ENCODE results near the gene MRGPRE. TPM values are rescaled to one million over a fixed set of nuclear protein-coding genes. Genes with fewer than 3 reads are reported as not detected.

MRGPRE gene
- total RNA-seq, 1 donor from 2014 or later: not detected

GRCh38 chr11:3199537-3200295 lies 32.5 kb downstream of the MRGPRE start:
- Histone ChIP-seq H3K27ac (no peak overlapping the region), H3K36me3 (no peaks in the 10 kb centered on the region), H3K4me3 (no peak overlapping the region), H3K9me3 (no peaks in the 10 kb centered on the region), H3K4me1 (peaks cover 0 to 11% of the 10 kb centered on the region in 2 donors), H3K27me3 (peaks cover 5% of the 10 kb centered on the region)
- peak in 1 of 2 donors; percentile 43 for DNase-seq (ENCODE audit: low spot score in 2 of 2)
- TF ChIP-seq, protein P1, sequence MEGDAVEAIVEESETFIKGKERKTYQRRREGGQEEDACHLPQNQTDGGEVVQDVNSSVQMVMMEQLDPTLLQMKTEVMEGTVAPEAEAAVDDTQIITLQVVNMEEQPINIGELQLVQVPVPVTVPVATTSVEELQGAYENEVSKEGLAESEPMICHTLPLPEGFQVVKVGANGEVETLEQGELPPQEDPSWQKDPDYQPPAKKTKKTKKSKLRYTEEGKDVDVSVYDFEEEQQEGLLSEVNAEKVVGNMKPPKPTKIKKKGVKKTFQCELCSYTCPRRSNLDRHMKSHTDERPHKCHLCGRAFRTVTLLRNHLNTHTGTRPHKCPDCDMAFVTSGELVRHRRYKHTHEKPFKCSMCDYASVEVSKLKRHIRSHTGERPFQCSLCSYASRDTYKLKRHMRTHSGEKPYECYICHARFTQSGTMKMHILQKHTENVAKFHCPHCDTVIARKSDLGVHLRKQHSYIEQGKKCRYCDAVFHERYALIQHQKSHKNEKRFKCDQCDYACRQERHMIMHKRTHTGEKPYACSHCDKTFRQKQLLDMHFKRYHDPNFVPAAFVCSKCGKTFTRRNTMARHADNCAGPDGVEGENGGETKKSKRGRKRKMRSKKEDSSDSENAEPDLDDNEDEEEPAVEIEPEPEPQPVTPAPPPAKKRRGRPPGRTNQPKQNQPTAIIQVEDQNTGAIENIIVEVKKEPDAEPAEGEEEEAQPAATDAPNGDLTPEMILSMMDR (IDR thresholded peaks at IDR 0.05): no peak
- intact Hi-C loops (cut with DNase I): no loop called here

DNA sequence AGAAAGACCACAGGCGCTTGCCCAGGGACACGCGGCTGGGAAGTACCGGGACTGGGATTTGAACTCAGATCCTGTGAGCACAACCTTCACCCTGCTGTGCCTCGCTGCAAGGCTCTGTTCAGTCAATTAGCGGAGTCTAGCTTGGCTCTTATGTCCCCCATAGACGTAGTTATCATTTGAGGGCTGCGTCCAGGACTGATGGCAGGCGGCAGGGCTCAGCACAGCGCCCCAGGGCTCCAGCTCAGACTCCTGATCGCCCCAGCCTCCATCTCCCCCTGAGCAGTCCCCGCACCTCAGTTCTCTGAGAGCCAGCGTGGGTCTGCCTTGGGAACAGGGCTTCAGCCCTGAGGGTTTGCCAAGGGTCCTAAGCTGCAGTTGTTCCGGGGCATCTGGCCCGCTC lies 33.4 kb downstream of the MRGPRE start:
- Histone ChIP-seq H3K36me3 (no peaks in the 10 kb centered on the region), H3K4me1 (peaks cover 0 to 11% of the 10 kb centered on the region in 2 donors), H3K27ac (no peak overlapping the region), H3K27me3 (peaks cover 5% of the 10 kb centered on the region), H3K4me3 (no peak overlapping the region), H3K9me3 (no peaks in the 10 kb centered on the region)
- intact Hi-C loops (cut with DNase I): no loop called here
- TF ChIP-seq, protein P1 (IDR thresholded peaks at IDR 0.05): no peak
- peak in 1 of 2 donors; percentile 37 for DNase-seq (ENCODE audit: low spot score in 2 of 2)

DNA sequence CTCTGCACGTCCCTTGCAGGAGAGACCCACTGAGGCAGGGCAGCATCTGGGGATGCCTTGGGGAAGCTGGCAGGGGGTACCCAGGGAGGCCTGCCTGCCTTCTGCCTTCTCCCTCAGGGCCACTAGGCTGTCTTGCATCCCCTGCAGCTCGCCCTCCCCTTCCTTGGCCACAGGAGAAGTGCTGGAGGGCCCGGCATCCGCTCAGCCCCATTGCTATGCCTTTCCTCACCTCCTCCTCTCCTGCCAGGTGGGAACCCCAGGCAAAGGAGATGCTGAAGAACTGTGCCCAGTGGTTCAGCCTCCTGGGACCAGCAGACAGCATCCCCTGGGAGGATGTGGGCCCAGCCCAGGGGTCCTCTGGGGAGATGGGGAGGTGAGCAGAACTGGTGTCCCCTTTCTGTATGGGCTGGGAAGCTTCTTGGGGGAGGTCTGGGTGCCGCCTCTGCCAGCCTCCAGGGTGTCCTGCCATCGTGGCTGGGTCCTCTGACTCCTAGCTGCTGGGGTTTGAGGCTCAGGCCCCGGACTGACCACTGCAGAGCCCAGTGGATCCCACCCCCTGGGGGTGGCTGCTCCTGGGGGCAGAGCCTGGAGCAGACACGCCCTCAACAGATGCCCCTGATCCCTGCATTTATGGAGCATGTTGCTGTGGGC lies 34.2 kb downstream of the MRGPRE start:
- peak in 1 of 2 donors; percentile 54 for DNase-seq (ENCODE audit: low spot score in 2 of 2)
- no peak overlapping the region for H3K27ac ChIP-seq
- H3K36me3 ChIP-seq: no peaks in the 10 kb centered on the region
- TF ChIP-seq, protein P1 (IDR thresholded peaks at IDR 0.05): no peak
- peaks cover 0 to 4% of the 10 kb centered on the region in 2 donors for H3K4me1 ChIP-seq
- intact Hi-C loops (cut with DNase I): no loop called here
- peaks cover 5% of the 10 kb centered on the region for H3K27me3 ChIP-seq
- H3K9me3 ChIP-seq: no peaks in the 10 kb centered on the region
- H3K4me3 ChIP-seq: no peak overlapping the region

DNA sequence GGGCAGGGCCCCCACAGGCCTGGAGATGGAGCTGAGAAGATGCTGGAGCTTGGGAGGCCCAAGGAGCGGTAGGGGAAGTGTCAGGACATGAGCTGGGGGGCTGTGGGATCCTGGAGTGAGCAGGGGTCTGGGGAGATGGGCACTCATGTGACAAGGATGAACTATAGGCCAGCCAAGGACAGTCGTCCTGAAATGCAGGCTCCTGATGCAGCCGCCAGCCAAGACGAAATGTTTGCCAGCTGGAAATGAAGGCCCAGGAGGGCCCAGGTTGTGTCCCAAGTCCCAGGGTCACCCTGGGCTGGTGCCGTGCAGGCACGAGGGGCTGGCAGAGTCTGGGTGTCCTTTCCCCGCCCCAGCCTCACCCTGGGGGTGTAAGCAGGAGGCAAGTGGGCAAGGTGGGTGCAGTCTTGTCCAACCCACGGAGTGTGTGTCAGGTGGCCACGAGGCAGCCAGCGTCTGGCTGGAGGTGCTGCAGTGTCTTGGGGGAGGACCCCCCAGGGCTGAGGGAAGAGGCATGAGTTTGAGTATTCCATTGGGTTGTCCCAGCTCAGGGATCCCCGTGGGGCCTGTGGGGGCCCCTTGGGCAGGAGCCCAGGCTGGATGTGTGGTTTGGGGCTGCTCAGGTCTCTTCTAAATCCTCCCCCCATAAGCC lies 35.0 kb downstream of the MRGPRE start:
- Histone ChIP-seq H3K27me3 (peaks cover 5% of the 10 kb centered on the region), H3K4me1 (no peaks in the 10 kb centered on the region), H3K27ac (no peak overlapping the region), H3K9me3 (no peaks in the 10 kb centered on the region), H3K4me3 (no peak overlapping the region), H3K36me3 (no peaks in the 10 kb centered on the region)
- peak in 1 of 2 donors; percentile 35 for DNase-seq (ENCODE audit: low spot score in 2 of 2)
- intact Hi-C loops (cut with DNase I): no loop called here
- TF ChIP-seq, protein P1 (IDR thresholded peaks at IDR 0.05): no peak

- peak in 1 of 2 donors; percentile 53 for DNase-seq (ENCODE audit: low spot score in 2 of 2)
These were observed 35.8 kb downstream of the MRGPRE start for GRCh38 chr11:3196161-3197043.

More at GRCh38 chr11:3196161-3197043, 35.8 kb downstream of the MRGPRE start:
- H3K9me3 ChIP-seq: no peaks in the 10 kb centered on the region
- H3K27ac ChIP-seq: no peak overlapping the region
- H3K4me3 ChIP-seq: no peak overlapping the region
- TF ChIP-seq, protein P1 (IDR thresholded peaks at IDR 0.05): no peak
- H3K4me1 ChIP-seq: no peaks in the 10 kb centered on the region
- intact Hi-C loops (cut with DNase I): no loop called here
- H3K27me3 ChIP-seq: peaks cover 5% of the 10 kb centered on the region
- H3K36me3 ChIP-seq: no peaks in the 10 kb centered on the region
